HG02840 (cell line): ENCODE data around the gene ZNF318.
"Not testable (repeated sequence)": the region's sequence is repeated elsewhere in the genome, so short reads cannot be mapped to it uniquely, and the experiment has no call there.

Experiments
- ATAC-seq: cut with Tn5 transposase; IDR thresholded peaks from one replicate; pipeline ENCODE4 v1.9.1; 2021; ENCODE audit warnings: mild to moderate bottlenecking, moderate library complexity, moderate number of reproducible peaks; ENCODE audit not compliant: unreplicated experiment, low FRiP score

ZNF318 gene, protein sequence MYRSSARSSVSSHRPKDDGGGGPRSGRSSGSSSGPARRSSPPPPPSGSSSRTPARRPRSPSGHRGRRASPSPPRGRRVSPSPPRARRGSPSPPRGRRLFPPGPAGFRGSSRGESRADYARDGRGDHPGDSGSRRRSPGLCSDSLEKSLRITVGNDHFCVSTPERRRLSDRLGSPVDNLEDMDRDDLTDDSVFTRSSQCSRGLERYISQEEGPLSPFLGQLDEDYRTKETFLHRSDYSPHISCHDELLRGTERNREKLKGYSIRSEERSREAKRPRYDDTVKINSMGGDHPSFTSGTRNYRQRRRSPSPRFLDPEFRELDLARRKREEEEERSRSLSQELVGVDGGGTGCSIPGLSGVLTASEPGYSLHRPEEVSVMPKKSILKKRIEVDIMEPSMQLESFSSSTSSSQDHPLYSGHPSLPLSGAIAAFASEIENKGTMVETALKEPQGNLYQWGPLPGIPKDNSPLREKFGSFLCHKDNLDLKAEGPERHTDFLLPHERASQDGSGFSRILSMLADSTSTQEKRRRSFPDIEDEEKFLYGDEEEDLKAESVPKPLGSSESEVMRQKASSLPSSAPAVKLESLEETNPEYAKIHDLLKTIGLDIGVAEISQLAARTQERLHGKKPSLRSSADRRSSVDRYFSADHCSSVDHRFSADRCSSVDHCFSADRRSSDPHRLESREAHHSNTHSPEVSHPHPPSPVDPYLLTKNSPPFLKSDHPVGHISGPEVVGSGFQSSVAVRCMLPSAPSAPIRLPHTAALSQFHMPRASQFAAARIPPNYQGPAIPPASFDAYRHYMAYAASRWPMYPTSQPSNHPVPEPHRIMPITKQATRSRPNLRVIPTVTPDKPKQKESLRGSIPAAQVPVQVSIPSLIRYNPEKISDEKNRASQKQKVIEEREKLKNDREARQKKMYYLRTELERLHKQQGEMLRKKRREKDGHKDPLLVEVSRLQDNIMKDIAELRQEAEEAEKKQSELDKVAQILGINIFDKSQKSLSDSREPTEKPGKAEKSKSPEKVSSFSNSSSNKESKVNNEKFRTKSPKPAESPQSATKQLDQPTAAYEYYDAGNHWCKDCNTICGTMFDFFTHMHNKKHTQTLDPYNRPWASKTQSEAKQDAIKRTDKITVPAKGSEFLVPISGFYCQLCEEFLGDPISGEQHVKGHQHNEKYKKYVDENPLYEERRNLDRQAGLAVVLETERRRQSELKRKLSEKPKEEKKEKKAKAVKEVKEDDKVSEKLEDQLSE (N-terminal part only)

GRCh38 chr6:43369174-43370002, at the start of gene ZNF318:
TSS of gene ZNF318 (minus strand) at chr6:43369647. CDS start at chr6:43369365, 282 bp downstream.
- peak; percentile 86 for ATAC-seq

DNA sequence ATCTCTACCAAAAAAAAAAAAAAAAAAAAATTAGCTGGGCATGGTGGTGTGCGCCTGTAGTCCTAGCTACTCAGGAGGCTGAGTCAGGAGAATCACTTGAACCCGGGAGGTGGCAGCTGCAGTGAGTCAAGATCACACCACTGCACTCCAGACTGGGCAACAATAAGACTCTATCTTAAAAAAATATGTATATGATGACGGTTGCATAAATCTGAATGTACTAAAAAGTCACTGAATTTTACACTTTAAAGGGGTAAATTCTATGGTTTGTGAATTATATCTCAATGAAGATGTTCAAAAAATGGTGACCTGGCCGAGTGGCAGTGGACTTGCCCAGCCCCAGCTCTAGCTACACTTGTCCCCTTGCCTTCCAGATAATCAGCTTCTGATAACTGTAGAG, 47.5 kb upstream of the ZNF318 start:
- no peak for ATAC-seq

GRCh38 chr6:43415275-43415674, 45.8 kb upstream of the ZNF318 start:
- ATAC-seq: not testable (repeated sequence)

DNA sequence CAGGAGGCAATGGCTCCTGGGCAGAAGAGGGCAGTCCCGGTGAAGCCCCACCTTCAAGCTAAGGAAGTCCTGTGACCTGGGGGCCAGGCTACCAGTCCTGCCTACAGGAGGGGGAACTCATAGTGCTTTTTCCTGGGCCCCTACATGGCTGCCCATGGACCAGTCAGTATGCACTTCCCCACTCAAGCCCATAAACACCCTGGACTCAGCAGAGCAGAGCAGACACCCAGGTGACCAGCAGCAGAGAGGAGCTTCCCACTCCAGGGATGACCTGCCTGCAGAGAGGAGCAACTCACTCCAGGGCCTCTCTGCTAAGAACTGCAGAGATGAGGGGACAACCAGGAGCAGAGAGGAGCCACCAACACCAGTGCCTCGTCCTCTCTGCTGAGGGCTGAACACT, 43.6 kb upstream of the ZNF318 start:
- ATAC-seq: no peak

DNA sequence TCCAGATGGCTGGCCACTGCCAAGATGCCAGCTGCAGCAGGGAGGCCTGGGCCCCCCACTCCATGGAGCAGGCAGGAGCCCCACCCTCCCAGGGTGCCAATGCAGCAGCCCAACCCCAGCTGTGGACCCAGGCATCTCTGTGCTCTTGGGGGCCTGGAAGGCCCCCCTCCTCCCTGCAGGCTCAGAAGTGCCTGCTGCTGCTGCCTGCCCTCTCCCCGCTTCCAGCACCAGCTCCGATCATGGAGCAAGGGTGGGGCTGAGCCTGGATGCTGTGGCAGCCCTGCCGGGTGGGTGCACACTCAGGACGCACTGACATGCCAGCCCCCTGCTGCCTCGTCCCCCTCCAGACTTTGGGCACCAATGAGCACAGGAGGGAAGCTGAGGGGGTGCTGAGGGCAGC, 43.1 kb upstream of the ZNF318 start:
- ATAC-seq: no peak

GRCh38 chr6:43410776-43411175, 41.3 kb upstream of the ZNF318 start:
- ATAC-seq: not testable (repeated sequence)

- ATAC-seq: no peak
Measured at GRCh38 chr6:43408259-43408658, 38.8 kb upstream of the ZNF318 start.

GRCh38 chr6:43407296-43407695, 37.8 kb upstream of the ZNF318 start:
- ATAC-seq: no peak

DNA sequence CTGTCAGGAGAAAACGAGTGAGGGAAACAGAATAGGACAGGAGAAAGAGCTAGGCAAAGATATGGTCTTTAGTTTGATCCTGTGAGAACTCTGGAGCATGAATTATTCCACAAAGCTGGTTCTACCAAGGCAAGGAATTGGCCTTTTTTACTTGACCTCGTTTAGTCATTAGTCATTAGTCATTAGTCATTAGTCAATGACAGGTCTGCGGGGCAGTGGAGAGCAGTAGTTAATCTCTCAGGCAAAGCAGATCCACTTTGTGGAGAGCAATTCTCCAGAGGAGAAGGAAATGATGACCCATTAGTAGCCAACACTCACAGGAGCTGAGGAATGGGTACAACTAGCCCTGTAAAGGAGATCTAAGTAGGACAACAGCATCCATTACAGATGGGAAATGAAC, 35.9 kb upstream of the ZNF318 start:
- no peak for ATAC-seq

DNA sequence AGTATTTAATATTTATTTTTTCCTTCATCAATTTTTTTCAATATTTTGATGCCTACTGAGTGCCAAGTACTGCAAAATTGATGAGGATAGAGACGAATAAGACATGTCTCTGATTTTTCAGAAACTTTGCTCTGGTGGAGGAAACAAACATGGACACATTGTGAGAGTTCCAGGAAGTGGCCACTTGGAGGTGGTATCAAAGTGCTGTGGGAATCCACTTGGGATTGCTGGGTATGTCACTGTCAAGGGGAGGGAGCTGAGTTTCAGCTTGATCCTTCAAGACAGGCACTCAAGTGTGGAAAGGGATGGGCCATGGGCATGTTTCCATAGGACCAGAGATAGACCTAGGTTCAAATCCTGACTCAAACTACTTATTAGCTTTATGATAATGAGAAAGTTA, 33.4 kb upstream of the ZNF318 start:
- no peak for ATAC-seq

GRCh38 chr6:43401730-43402129, 32.3 kb upstream of the ZNF318 start:
- ATAC-seq: no peak

GRCh38 chr6:43399932-43400487, 30.6 kb upstream of the ZNF318 start:
- ATAC-seq: no peak

DNA sequence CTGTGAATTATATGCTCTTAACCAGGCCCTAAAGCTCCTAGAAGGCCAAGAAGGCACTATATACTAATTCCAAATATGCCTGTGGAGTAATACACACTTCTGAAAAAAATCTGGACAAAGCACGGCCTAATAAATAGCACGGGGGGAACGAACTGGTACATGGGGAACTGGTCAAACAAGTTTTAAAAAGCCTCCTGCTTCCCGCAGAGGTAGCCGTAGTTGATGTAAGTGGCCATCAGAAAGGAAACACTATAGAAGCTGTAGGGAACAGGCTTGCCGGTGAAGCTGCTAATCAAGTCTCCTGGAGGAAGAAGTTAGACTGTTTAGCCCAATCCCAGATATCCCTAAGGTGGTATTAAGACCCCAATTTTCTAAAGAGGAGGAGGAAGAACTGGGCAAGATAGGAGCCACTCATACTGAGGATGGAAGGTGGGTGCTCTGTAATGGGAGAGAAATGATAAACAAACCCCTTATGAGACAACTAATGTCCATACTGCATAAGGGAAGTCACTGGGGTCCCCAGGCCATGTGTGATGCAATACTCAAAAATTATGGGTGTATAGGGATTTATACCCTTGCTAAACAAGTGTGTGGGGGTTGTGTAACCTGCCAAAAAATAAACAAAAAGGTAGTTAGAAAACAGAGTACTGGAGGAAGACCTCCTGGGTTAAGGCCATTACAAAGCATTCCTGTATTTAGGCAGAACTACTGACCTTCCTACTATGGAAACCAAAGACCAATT, 27.1 kb upstream of the ZNF318 start:
- ATAC-seq: no peak

DNA sequence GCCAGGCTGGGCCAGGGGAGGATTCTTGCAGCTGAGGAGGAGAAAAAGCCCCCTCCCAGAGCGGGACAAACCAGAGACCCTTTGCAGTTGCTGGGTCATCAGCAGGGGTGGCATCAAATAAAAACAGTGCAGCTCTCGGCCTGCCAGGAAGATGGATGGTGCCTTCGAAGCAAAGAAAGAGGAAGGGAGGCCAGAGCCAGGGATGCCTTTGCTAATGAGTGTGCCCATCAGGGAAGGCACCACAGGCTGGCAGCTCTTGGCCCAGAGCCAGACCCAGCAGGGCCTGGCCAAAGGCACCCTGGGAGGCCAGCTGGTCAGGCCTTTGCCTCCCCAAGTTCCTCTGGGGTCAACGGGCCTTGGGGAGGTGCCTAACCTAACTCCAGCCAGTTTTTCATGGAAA, 26.3 kb upstream of the ZNF318 start:
- ATAC-seq: no peak

GRCh38 chr6:43394982-43395381, 25.5 kb upstream of the ZNF318 start:
- ATAC-seq: no peak

DNA sequence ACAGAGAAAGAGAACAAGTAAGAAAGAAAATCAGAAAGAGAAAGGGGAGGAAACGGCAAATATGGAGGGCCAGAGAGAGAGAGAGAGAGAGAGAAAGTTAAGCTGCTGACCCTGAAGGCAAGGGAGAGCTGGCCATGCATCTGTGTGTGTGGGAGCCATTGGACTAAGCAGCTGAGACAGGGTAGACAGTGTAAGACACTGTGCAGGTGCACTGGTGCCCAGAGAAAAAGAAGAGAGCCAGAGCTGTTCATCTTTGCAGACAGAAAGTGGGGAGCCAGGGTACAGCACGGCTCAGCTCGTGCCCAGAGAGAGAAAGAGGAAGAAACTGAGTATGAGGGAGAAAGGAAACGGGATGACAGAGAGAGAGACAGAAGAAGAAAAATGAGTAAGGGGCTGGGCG, 24.2 kb upstream of the ZNF318 start:
- ATAC-seq: no peak

DNA sequence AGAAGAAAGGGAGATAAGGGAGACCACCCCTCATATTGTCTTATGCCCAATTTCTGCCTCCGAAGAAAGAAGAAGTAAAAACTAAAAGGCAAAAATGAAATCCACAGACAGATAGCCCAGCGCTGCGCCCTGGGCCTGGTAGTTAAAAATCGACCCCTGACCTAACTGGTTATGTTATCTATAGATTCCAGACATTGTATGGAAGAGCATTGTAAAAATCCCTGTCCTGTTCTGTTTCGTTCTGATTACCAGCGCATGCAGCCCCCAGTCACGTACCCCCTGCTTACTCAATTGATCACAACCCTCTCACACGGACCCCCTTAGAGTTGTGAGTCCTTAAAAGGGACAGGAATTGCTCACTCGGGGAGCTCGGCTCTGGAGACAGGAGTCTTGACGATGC, 23.7 kb upstream of the ZNF318 start:
- ATAC-seq: not testable (repeated sequence)

GRCh38 chr6:43391440-43392031, 22.1 kb upstream of the ZNF318 start:
- ATAC-seq: no peak
